Stomach smooth muscle (tissue), 2 donors: ENCODE results near the gene TRAM2.
A peak's percentile ranks its signal among the peaks of the same experiment; 100 is the strongest.

Source experiments
- H3K27ac ChIP-seq: one replicate; pipeline ENCODE4 v1.7.0; 2013; ENCODE audit warnings: mild to moderate bottlenecking, low read length, inconsistent platforms
- H3K27me3 ChIP-seq, 2 donors: one replicate each; pipeline ENCODE4 v1.7.0; 2013; ENCODE audit warnings: low read length in 2 of 2; ENCODE audit not compliant: insufficient read depth in 2 of 2, control insufficient read depth in 1 of 2
- H3K36me3 ChIP-seq, 2 donors: one replicate each; pipeline ENCODE4 v1.7.0; 2013; ENCODE audit warnings: low read length in 2 of 2; ENCODE audit not compliant: control insufficient read depth in 2 of 2, insufficient read depth in 2 of 2
- H3K4me1 ChIP-seq: one replicate; pipeline ENCODE4 v1.7.0; 2013; ENCODE audit warnings: low read length; ENCODE audit not compliant: control insufficient read depth, insufficient read depth
- H3K4me3 ChIP-seq, 2 donors: one replicate each; pipeline ENCODE4 v1.7.0; 2013; ENCODE audit warnings: low read length in 2 of 2
- H3K9ac ChIP-seq, 2 donors: one replicate each; pipeline ENCODE4 v1.7.0; 2013; ENCODE audit warnings: low read length in 2 of 2, mild to moderate bottlenecking in 1 of 2
- H3K9me3 ChIP-seq, 2 donors: one replicate each; pipeline ENCODE4 v1.7.0; 2013; ENCODE audit warnings: low read length in 2 of 2; ENCODE audit not compliant: control insufficient read depth in 2 of 2
- donor health status: healthy.
- donor health status: Pancreatic carcinoma.

TRAM2 gene

DNA sequence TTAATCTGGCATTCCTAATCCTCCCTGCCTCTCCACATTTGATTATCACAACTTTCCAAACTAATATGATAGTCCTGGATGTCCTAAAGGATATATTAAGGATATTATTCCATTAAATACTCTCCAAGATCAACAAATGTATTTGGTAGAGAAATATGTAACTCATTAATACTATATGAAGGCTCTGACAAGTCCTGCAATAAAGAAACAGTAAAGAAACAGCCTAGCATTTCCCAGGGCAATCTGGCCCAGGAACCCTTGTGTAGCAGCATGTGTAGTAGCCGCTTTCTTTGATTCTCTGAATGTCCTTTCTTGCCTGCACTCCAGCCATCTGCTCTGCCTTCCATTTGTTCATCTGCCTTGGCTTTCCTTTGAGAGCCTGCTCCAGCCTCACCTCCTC lies 23.7 kb downstream of the TRAM2 start:
- no peaks in the 10 kb centered on the region for H3K9me3 ChIP-seq
- no peak overlapping the region for H3K27ac ChIP-seq
- H3K4me1 ChIP-seq: peaks cover 56% of the 10 kb centered on the region
- no peaks in the 10 kb centered on the region for H3K27me3 ChIP-seq
- H3K36me3 ChIP-seq: no peaks in the 10 kb centered on the region
- H3K9ac ChIP-seq: no peak overlapping the region
- no peak overlapping the region for H3K4me3 ChIP-seq

DNA sequence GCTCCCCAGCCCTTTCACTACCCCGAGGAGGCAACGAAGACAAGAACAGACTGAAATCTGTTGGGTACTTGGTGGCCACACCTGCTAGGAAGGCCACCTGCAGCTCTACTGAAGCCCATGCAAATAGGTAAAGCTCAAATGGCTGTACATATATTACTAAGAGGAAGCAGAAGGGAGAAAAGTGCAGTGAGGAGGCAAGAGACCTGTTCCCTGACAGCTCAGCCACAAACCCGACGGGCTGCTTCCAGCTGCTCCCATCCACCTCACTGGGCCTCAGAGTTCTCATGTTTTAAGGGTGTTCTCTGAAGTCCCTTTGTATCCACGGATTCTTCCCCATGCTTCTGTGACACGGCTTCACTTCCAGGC lies 24.6 kb downstream of the TRAM2 start:
- H3K27ac ChIP-seq: peak overlapping the region; percentile 66
- H3K9ac ChIP-seq: peak overlapping the region; percentile 29
- H3K36me3 ChIP-seq: no peaks in the 10 kb centered on the region
- no peaks in the 10 kb centered on the region for H3K27me3 ChIP-seq
- H3K4me1 ChIP-seq: peaks cover 58% of the 10 kb centered on the region
- no peaks in the 10 kb centered on the region for H3K9me3 ChIP-seq
- H3K4me3 ChIP-seq: peak overlapping the region; percentile 54 to 61

- peak overlapping the region; percentile 29 for H3K9ac ChIP-seq
- no peaks in the 10 kb centered on the region for H3K27me3 ChIP-seq
- H3K36me3 ChIP-seq: no peaks in the 10 kb centered on the region
- H3K4me1 ChIP-seq: peaks cover 61% of the 10 kb centered on the region
- H3K4me3 ChIP-seq: peak overlapping the region; percentile 54 to 61
- H3K27ac ChIP-seq: peak overlapping the region; percentile 66
- no peaks in the 10 kb centered on the region for H3K9me3 ChIP-seq
These were observed 25.2 kb downstream of the TRAM2 start for GRCh38 chr6:52551483-52552277.

DNA sequence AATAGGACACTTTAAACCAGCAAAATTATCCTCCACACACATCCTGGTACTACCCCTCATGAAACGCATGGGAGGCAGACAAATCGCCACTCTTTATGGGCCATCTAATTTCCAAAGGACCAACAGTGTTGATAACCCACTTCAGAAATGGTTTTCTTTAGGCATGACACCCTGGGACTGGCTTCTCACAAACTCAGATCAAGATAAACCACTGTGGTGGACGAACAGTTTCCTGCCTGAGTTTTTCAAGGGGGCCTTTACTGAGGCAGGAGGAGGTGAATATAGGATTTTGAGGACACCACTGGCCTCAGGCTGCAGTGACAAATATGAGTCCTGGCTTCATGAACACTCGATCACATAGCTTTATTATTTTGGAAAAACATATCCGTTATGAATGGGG lies 26.0 kb downstream of the TRAM2 start:
- Histone ChIP-seq H3K27ac (peak overlapping the region; percentile 66), H3K9ac (no peak overlapping the region), H3K4me1 (peaks cover 63% of the 10 kb centered on the region), H3K4me3 (peak overlapping the region; percentile 2 to 61), H3K9me3 (no peaks in the 10 kb centered on the region), H3K27me3 (no peaks in the 10 kb centered on the region), H3K36me3 (no peaks in the 10 kb centered on the region)

- Histone ChIP-seq H3K36me3 (no peaks in the 10 kb centered on the region), H3K9ac (no peak overlapping the region), H3K27me3 (no peaks in the 10 kb centered on the region), H3K27ac (no peak overlapping the region), H3K4me3 (no peak overlapping the region), H3K9me3 (no peaks in the 10 kb centered on the region), H3K4me1 (peaks cover 70% of the 10 kb centered on the region)
These were observed 26.8 kb downstream of the TRAM2 start for GRCh38 chr6:52550014-52550575.

GRCh38 chr6:52549428-52549827 lies 27.4 kb downstream of the TRAM2 start:
- H3K9me3 ChIP-seq: no peaks in the 10 kb centered on the region
- no peak overlapping the region for H3K4me3 ChIP-seq
- H3K27ac ChIP-seq: no peak overlapping the region
- H3K36me3 ChIP-seq: no peaks in the 10 kb centered on the region
- no peak overlapping the region for H3K9ac ChIP-seq
- H3K4me1 ChIP-seq: peaks cover 74% of the 10 kb centered on the region
- no peaks in the 10 kb centered on the region for H3K27me3 ChIP-seq

DNA sequence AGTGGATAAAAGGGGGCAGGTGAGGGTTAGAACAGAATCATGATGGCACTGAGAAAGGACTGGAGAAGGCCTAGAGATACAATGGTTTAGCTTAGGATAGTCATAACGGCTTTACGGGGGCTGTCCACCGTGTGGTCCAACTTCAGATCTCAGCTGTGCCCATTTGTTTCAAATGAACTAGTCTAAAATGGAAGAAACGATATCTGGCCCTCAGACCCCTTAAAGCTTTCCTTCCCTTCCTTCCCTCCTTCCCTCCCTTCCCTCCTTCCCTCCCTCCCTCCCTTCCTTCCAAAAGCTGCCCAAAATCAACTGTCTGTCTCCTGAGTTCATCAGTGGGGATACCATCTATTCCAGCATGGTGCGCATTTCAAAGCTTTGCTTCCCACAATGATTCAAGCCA lies 27.9 kb downstream of the TRAM2 start:
- Histone ChIP-seq H3K4me1 (peaks cover 78% of the 10 kb centered on the region), H3K27ac (no peak overlapping the region)

DNA sequence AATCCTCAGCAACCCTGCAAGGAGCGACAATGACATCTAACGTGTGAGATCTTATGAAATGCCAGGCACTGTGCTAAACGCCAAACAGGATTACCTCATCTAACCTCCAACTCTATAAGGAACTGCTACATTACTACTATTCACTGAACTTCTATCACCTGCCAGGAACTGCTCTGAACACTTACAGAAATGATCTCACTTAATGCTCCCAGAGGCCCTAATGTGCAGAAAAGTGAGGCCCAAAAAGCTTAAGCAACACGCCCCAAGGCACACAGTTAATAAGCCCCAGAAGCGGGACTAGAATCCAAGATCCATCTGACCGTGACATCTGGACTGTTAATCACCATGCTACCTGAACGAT lies 28.5 kb downstream of the TRAM2 start:
- H3K27ac ChIP-seq: no peak overlapping the region
- H3K27me3 ChIP-seq: no peaks in the 10 kb centered on the region
- no peaks in the 10 kb centered on the region for H3K36me3 ChIP-seq
- H3K9ac ChIP-seq: no peak overlapping the region
- no peaks in the 10 kb centered on the region for H3K9me3 ChIP-seq
- H3K4me1 ChIP-seq: peaks cover 83% of the 10 kb centered on the region
- H3K4me3 ChIP-seq: no peak overlapping the region

More for the DNA sequence above, 27.9 kb downstream of the TRAM2 start:
- H3K9me3 ChIP-seq: no peaks in the 10 kb centered on the region
- H3K4me3 ChIP-seq: no peak overlapping the region
- no peaks in the 10 kb centered on the region for H3K36me3 ChIP-seq
- no peaks in the 10 kb centered on the region for H3K27me3 ChIP-seq
- H3K9ac ChIP-seq: no peak overlapping the region

GRCh38 chr6:52547647-52548352 lies 29.1 kb downstream of the TRAM2 start:
- Histone ChIP-seq H3K36me3 (no peaks in the 10 kb centered on the region), H3K9me3 (no peaks in the 10 kb centered on the region), H3K4me1 (peaks cover 80% of the 10 kb centered on the region), H3K27ac (no peak overlapping the region), H3K27me3 (no peaks in the 10 kb centered on the region), H3K4me3 (peak overlapping the region in 1 of 2 donors; percentile 13), H3K9ac (no peak overlapping the region)

GRCh38 chr6:52546678-52547077 lies 30.2 kb downstream of the TRAM2 start:
- H3K4me1 ChIP-seq: peaks cover 71% of the 10 kb centered on the region
- no peaks in the 10 kb centered on the region for H3K36me3 ChIP-seq
- H3K4me3 ChIP-seq: peak overlapping the region in 1 of 2 donors; percentile 3
- H3K9ac ChIP-seq: no peak overlapping the region
- no peaks in the 10 kb centered on the region for H3K9me3 ChIP-seq
- H3K27me3 ChIP-seq: no peaks in the 10 kb centered on the region
- H3K27ac ChIP-seq: no peak overlapping the region

- H3K4me1 ChIP-seq: peaks cover 66% of the 10 kb centered on the region
- no peaks in the 10 kb centered on the region for H3K27me3 ChIP-seq
- no peak overlapping the region for H3K9ac ChIP-seq
- no peaks in the 10 kb centered on the region for H3K36me3 ChIP-seq
- H3K4me3 ChIP-seq: no peak overlapping the region
- H3K27ac ChIP-seq: no peak overlapping the region
- no peaks in the 10 kb centered on the region for H3K9me3 ChIP-seq
These were observed 30.7 kb downstream of the TRAM2 start for GRCh38 chr6:52546192-52546591.
